BE2C (cell line): ENCODE measurements around the gene PDIA6.
A peak's percentile ranks its signal among the peaks of the same experiment; 100 is the strongest.
"Not testable (repeated sequence)": the region's sequence is repeated elsewhere in the genome, so short reads cannot be mapped to it uniquely, and the experiment has no call there.

Experiments
- DNase-seq: peaks from one replicate; pipeline ENCODE4 v3.0.0-alpha.2; 2020
- H3K27me3 ChIP-seq: fragments of 250-450 bp; sonication (Bioruptor Pico); 2 replicates; pipeline ENCODE4 v1.5.1; 2020; ENCODE audit warnings: mild to moderate bottlenecking
- H3K36me3 ChIP-seq: fragments of 250-450 bp; sonication (Bioruptor Pico); 2 replicates; pipeline ENCODE4 v1.5.1; 2020; ENCODE audit warnings: mild to moderate bottlenecking
- H3K4me1 ChIP-seq: fragments of 250-450 bp; sonication (Bioruptor Pico); 2 replicates; pipeline ENCODE4 v1.5.1; 2020
- H3K4me3 ChIP-seq: 2 replicates; pipeline ENCODE4 v1.5.1; 2011; ENCODE audit warnings: low read depth, low read length
- H3K9me3 ChIP-seq: fragments of 250-450 bp; sonication (Bioruptor Pico); 2 replicates; pipeline ENCODE4 v1.5.1; 2020
- TF ChIP-seq, protein P1 (sequence below): IDR thresholded peaks from 2 replicates; pipeline ENCODE4 v1.5.1; 2012; ENCODE audit warnings: mild to moderate bottlenecking, low read depth, low read length

The PDIA6 gene

GRCh38 chr2:10817413-10817812 is 4.8 kb upstream of the PDIA6 start:
- Histone ChIP-seq H3K27me3 (no peaks in the 10 kb centered on the region), H3K4me3 (no peak overlapping the region), H3K4me1 (peaks cover 6% of the 10 kb centered on the region; the same call in 1 of the 2 replicates), H3K9me3 (no peaks in the 10 kb centered on the region), H3K36me3 (peaks cover 1% of the 10 kb centered on the region)
- TF ChIP-seq, protein P1, sequence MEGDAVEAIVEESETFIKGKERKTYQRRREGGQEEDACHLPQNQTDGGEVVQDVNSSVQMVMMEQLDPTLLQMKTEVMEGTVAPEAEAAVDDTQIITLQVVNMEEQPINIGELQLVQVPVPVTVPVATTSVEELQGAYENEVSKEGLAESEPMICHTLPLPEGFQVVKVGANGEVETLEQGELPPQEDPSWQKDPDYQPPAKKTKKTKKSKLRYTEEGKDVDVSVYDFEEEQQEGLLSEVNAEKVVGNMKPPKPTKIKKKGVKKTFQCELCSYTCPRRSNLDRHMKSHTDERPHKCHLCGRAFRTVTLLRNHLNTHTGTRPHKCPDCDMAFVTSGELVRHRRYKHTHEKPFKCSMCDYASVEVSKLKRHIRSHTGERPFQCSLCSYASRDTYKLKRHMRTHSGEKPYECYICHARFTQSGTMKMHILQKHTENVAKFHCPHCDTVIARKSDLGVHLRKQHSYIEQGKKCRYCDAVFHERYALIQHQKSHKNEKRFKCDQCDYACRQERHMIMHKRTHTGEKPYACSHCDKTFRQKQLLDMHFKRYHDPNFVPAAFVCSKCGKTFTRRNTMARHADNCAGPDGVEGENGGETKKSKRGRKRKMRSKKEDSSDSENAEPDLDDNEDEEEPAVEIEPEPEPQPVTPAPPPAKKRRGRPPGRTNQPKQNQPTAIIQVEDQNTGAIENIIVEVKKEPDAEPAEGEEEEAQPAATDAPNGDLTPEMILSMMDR = peak; percentile 67
- peak; percentile 52 for DNase-seq

DNA sequence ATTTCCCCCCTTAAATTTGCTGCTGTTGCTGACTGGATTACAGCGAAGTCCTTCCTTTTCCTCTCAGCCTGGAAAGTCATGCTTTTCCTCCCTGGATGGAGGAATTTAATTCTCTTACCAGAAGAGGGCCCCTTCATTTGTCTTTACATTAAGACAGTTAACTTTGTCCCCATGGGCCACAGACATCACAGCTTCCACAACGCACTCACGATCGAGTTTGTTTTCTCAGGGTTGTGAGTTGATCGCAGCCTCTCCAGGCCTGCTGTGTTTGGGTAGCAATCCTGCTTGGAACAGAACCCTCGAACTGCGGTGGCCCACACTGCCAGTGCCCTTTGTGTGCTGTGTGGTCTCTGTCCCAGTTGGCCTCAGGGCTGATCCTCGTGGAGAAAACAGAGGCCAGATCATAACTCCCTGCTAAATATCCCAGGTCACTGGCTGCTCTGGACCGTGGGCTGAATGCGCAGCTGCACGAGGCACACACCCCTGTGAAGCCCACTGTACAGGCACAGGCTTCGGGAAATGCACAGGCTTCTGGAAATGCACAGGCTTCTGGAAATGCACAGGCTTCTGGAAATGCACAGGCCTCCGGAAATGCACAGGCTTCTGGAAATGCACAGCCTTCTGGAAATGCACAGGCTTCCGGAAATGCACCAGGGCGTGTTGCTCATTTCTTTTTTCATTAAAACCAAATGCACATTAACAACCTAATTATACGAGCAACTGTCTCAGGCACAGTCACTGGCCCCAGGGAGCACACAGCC is 2.2 kb upstream of the PDIA6 start:
- H3K27me3 ChIP-seq = no peaks in the 10 kb centered on the region
- H3K4me1 ChIP-seq = peaks cover 6% of the 10 kb centered on the region; the same call in 1 of the 2 replicates
- DNase-seq = peak; percentile 76
- peaks cover 12% of the 10 kb centered on the region for H3K36me3 ChIP-seq
- TF ChIP-seq, protein P1 = peak; percentile 25
- H3K4me3 ChIP-seq = no peak overlapping the region
- H3K9me3 ChIP-seq = no peaks in the 10 kb centered on the region

- Histone ChIP-seq H3K4me1 (peaks cover 6% of the 10 kb centered on the region; the same call in 1 of the 2 replicates), H3K27me3 (no peaks in the 10 kb centered on the region), H3K9me3 (no peaks in the 10 kb centered on the region), H3K36me3 (peaks cover 14% of the 10 kb centered on the region), H3K4me3 (no peak overlapping the region)
- no peak for DNase-seq
- TF ChIP-seq, protein P1 = no peak
These were observed 1.6 kb upstream of the PDIA6 start for GRCh38 chr2:10814142-10814541.

GRCh38 chr2:10813163-10814138 is 866 bp upstream of the PDIA6 start:
- Histone ChIP-seq H3K36me3 (peaks cover 21% of the 10 kb centered on the region), H3K4me3 (peak overlapping the region; percentile 51)
- DNase-seq, H3K4me1 ChIP-seq, H3K9me3 ChIP-seq, H3K27me3 ChIP-seq: not testable (repeated sequence)

GRCh38 chr2:10811517-10811916 is 1.1 kb downstream of the PDIA6 start:
- Histone ChIP-seq H3K4me3 (peak overlapping the region; percentile 77), H3K27me3 (no peaks in the 10 kb centered on the region), H3K4me1 (peaks cover 11% of the 10 kb centered on the region), H3K36me3 (peaks cover 28% of the 10 kb centered on the region), H3K9me3 (no peaks in the 10 kb centered on the region)
- no peak for DNase-seq
- TF ChIP-seq, protein P1 = no peak
